HG03575 (cell line): ENCODE results near the gene CACHD1.

Experiments used
- ATAC-seq: cut with Tn5 transposase; IDR thresholded peaks from one replicate; pipeline ENCODE4 v1.9.1; 2021; ENCODE audit not compliant: unreplicated experiment, insufficient number of reproducible peaks, low FRiP score; ENCODE audit errors: extremely low read depth

Gene CACHD1

DNA sequence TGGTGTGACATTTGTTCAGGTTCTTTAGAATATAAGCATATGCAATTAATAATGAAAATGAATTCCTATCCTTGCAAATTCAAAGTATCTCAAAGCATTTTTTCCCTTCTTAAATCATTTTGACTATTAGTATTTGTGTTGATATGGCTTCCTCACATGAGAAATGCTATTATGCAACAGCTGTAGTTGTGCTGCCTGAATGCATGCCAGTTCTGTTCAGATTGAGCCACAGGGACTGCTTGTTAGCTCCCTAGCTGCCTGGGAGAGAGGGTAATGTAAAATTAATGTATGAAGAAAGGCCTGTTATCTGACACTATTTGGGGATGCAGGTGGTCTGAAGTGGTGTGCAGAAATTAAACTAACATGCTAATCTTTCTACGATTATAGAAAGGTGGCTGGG, 45.5 kb downstream of the CACHD1 start:
- no peak for ATAC-seq

DNA sequence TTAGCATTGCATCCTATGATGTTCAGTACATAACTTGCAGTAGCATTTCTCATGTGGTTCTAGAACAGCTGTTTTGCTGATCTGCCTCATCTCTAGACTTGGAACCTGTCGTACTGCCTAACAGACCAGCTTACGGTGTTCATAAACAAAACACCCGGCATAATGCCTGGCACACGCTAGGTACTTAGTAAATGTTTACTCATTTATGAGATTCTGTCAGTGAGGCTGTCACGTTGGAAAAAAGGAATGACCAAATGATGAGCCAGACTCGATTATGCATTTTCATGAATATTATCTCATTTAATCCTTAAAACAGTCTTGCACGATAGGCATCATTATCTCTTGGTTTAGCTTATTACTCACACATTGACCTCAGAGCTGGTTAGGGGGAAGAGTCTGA, 46.4 kb downstream of the CACHD1 start:
- ATAC-seq, result no peak

DNA sequence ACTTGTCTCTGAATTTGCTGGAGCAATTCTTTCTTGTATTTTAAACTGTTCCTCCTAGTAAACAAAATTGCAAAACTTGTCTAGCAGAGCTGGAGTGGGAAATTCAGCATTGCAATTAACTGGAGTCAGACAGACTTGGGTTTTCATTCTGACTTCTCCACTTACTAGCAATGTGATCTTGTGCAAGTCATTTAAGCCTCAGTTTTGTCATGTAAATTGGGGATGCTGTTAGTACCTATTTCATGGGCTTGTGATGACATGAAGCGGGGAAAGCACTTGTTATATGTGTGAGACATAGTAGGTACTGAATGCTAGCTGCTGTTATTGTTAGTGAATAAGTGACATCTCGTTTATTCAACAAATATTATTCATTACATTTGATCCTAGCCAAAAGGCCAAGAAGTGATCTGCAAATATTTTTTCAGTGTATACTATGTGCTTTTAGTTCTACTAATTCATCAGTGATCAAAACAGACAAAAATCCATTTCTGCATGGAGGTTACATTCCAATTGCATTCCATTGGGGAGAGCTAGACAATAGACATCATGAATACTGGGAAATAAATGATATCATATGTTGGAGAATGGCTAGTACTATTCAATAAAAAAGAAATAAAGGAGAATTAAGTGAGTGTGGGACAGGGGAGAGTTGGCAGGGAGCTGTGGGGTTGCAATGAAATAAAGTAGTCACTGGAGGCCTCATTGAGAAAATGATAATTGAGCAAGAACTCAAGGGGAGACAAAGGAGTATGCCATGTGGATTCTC, 47.1 kb downstream of the CACHD1 start:
- ATAC-seq, result no peak

DNA sequence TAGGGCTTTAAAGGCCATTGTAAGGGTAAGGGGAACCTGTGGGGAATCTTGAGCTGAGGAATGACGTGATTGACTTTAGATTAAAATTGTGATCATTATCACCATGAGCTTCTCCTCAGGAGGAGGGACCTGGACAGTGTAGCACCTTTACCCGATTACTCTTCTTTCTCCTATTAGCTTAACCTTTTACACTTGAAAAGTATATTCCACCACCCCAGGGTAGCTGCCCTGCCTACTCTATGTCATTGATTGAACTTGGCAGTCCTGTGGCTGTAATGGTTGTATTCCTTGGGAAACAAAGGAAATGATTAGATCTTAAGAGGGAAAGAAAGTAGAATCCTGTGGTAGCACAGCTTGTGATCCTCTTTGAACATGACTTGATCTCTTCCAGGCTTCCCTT, 47.7 kb downstream of the CACHD1 start:
- no peak for ATAC-seq

DNA sequence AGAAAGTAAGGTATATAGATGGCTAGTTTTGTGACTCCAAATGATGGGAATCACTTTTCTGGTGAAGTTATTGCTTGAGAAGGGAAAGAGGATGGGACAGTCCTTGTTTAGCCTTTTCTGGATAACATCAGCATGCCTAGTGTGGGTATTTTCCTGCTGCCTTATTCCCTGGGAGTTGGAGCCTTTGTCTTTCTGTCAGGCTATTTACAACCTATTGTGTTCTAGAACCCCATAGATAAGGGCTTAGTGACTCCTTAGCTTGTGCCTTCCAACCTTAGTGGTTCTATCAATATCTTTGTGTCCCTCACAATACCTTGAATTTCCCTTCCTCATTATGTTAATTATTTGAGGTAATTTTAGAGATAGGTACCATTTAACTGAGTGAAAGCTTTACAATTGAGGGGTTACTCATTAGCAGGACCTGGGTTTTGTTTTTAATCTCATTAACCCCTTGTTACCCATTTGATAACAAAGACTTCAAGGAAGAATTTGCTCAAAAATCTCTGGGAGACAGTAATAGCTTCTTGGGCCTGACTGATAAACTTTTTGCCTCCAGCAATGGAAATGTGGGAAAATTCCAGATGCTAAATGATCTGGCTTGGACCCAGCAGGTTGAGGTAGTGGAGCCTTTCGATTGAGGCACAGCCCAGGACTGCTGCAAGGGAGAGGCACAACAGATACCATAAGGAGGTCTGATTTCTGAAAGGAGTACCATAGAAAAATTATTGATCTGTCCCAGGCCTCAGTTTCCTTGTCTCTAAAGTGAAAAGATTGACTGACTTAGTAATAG, 49.0 kb downstream of the CACHD1 start:
- ATAC-seq, result no peak

DNA sequence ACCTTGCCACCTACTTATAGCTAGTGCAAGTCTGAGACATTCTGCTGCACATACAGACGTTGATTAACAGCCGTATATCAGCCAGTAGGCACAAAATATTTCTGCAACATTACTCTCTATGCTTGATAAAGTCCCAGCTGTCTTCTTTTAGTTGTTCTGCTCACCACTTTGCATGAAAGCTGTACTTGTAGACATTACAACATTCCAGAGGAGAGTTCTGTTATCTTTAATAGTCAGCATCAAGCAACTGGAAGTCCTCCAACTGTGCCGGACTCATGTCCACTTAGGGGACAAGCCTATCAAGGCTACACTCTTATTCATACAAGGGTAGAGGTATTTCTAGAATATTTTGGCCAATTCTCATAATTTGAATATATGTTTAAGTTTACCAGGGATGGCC, 50.0 kb downstream of the CACHD1 start:
- ATAC-seq, result no peak

DNA sequence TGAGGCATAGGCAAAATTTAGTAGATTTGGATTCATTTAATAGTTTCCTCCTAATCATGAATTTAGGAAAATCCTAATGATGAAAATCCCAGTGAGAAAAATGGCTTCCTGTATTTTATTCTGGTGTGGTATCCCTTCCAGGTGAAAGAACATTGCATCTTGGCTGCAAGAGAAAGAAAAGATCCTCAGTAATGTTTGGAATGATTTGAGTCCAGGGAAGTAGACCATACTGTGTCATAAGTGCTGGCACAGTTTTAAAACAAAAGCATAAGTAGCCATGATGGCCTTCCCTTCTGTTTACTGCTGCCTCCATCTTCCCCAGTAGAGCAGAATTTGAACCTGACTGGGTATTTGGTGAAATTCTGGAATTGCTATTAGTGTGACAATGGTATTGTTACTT, 52.8 kb downstream of the CACHD1 start:
- no peak for ATAC-seq

DNA sequence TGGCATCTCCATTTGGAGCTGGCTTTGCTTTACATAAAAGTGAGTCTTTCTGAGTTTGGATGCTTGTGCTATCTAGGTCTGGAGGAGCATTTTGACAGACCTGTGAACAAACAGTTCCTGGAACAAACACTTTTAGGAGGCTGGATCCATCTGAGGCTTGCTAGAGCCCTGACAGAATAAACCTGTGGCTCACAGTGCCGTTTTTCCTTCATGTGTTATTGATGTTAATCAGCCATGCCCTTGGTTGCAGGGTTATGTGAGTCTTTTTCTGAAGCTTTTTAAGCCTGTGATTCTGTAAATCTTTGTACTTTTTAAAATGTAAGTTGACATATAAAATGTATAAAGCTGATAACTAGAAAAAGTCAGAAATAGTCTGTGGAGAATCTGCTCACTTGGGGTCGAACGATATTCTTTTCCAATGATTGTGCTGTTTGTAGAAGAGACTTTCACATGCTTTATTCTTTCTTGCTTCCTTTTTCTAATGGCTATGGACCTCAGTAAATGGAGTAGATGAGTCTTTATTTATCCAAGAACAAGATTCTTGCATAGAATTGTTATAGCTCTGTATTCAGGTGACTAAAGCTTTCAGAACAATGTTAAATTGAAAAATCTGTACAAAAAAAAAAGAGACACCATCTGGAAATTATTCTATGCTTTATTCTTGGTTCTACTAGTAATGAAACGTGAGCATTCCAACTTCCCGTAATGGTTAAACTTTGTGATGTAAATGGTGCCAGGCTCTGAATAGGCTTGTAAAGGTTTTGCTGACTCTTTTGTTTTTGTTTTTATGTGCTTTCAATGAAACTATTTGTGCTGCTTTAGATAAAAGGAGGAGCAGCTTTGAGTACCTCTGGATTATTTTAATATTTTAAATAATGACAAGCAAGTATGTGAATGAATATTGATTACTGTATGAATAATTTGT, 53.7 kb downstream of the CACHD1 start:
- ATAC-seq, result no peak

DNA sequence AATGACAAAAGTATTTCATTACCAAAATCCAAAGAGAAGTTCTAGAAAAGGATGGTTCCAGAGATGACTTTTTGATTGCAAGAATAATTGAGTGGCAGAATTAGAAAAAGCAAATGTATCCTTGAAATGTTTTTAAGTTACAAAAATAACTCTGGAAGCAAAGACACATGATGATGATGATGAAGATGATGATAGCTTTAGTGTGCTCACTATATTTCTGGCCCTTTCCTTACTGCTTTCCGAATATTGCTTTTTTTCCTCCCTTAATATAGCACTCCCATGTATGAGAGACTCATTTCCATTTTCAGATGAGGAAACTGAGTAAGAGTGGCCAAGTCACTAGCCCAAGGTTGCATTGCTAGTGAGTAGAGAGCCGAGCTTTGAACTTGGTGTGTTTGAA, 54.7 kb downstream of the CACHD1 start:
- no peak for ATAC-seq

DNA sequence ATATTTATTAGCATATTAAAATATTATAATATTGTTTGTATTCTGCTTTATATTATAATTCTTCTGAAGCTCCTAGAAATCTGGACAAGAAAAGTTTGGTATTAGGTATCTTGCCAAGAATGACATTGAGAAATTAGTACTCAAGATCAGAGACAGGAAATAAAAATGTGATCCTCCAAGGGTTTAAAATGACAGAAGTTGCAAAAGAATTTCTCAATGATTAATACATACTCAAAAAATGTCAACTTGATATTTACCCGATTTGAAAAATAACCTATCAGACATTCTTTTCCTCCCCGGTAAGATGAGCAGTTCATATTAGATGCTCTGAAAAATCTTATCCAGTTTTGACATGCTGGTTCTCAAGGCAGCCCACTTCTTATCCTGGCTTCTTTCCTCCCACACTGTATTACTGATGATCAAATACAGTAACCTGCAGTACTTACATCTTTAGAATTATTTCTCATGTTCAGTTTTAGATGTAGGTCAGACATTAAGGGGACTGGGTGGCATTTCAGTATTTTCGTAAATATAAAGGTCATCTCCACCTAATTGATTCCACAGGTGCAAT, 55.3 kb downstream of the CACHD1 start:
- no peak for ATAC-seq

DNA sequence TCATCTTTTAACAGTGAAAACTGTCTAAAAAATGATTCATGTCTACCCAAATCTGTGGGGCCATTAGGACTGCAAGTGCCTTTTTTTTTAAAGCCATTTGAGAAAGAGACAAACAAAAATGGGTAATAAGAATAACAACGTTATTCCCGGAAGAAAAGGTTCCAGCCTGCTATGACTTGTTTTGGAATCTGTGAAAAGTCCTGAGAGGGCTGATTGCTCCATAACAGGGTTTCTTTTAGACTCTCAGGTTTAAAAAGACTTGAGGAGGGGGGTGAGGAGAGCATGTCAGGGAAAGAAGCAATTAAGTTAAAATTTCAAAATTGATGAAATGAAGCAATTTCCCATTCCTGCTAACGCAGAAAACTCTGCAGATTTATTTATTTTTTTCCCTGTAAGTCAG, 56.4 kb downstream of the CACHD1 start:
- ATAC-seq, result no peak

DNA sequence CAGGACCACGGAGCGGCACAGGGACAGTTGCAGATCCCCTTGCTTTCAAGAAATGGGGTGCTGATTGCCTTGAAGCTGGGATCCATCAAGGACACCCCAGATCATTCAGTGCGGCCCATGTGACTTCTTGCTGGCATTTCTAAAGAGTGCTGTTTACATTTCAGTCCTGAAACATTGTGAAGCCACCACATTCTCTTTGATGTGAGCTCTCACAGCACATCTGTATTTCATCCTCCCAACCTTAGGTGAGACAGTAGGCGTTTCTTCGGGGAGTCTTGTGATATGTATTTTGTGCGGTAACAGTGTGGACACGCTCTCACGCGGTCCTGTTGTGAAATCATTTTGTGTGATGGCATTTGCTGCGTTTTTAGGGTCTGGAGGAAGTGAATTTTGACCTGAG, 57.2 kb downstream of the CACHD1 start:
- ATAC-seq, result no peak

DNA sequence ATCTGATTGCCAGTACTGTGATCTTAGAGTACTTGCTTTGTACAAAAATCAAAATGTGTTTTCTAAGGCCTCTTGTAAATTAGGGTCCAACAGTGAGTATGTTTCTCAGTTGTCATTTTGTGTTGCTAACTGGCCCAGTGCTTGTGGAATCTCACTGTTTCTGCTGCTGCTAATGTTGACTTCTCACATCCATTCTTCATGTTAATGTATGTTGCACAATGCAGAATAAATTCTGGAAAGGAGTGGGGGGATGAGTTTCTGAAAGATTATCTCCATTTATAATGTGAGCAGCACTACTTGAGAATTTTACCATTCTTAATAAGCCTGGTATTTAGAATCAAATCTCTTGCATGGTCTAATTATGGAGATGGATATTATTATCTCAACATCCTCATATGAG, 57.9 kb downstream of the CACHD1 start:
- no peak for ATAC-seq

DNA sequence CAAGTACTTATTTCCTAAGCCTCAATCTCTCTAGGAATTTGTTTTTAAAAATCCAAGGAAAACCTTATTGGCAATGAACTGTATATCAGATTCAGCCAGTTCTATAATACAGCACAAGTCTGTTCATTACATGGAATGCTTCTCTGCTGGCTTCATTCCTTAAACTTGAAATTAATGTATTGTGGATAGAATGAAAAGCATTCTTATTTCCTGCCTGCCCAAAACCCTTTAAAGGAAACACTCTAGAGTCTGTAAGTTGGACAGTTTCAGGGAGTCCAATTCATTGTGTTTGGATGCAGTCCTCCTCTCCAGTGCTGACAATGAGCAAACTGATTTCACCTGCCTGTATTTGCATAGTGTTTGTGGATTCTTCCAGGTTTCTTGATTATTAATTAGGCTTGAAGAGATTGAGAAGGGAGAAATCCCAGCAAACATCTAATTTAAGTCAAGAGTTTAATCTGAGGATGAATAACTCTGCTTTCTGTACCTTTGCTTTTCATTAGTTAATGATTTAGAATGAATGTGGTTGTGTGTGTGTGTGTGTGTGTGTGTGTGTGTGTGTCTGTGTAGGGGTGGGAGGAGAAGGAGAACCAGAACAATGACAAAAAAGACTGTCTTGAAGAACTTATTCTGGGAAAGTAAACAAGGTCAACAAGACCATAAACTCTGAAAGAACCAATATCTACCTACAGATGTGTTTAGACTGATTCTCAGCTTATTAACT, 61.2 kb downstream of the CACHD1 start:
- no peak for ATAC-seq

DNA sequence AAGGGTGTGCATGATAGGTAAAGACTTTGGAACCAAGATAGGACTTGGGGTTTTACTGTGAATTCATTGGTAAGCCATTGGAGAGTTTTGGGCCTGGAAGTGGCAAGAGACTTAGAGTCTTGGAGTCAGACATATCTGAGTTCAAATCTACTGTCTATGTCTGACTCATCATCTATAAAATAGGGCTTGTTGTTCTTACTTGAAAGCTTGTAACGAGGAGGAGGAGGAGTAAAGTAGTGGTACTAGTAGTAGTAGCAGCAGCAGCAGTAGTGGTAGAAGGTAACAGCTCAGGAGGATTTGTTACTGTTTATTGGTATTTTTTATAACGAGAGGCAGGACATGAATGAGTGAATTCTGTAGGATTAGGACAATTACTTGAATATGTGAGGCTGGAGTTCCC, 62.7 kb downstream of the CACHD1 start:
- ATAC-seq, result no peak

DNA sequence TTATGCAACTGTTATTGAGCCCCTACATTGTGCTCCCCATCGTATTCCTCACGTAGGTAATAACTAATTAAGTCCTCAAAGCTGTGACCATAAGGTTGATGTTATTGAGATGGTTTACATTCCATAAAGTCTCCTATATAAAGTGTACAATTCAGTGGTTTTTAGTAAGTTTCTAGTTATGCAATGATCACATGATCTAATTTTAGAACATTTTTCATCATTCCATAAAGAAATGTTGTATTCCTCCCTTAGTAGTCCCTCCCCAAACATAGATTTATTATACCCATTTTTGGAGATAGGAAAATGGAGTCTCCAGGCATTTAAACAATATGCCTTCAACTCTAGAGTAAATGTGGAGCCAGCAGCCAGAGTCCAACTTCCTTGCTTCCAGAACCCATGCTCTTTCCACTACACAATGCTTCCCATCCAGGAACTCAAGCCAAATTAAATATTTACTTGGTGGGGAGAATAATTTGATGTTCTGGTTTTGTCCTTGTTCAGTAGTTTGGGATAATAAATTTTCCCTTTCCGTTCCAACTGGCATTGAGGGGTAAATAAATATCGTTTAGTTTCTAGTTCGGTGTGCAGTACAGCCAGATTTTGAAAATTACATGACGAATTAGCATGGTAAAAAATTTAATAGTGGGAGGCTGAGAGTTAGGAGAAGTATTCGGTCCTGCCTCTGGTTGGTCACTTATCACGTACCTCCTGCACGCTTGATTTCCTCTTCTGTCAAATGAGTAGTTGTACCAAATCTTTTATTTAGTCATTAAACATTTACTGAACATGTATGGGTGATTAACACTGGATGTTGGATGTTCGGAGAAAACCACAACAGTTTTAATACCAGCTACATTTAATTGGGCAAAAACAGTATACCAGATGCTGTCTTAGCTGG, 66.3 kb downstream of the CACHD1 start:
- ATAC-seq, result no peak

DNA sequence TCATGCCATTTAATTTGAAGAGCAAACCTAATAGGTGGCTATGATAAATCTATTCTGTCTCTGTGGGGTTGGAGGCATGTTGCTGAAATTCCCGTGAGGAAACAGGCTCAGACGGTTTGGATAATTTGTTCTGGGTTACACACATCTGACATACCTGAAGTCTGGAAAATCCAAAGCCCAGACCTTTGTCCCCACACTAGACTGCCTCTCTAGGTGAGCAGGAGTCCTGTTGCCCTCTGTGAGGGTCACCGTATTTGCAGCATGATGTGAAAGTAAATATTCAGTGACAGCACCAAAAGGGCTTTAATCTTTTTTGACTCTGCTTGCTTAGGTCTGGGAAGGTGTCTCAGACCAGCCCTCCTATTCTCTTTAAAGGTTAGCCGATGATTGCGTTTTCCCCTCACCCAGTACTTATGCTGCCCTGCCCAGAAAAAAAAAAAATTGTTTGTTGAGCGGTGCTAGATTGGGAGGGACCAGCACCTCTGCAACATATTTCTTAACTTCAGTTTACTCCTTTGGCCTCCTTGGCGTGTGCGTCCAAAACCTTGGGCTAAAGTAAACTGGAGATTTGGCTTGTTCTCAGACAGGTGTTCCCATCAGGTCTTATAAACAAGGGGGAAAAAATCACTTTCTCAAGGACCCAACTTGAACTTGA, 67.0 kb downstream of the CACHD1 start:
- ATAC-seq, result no peak
